Fibroblast of villous mesenchyme (primary cell): ENCODE results near the gene ZNF724. TPM values are rescaled to one million over a fixed set of nuclear protein-coding genes. Genes with fewer than 3 reads are reported as not detected.
A peak's percentile ranks its signal among the peaks of the same experiment; 100 is the strongest.
"Not testable (repeated sequence)": the region's sequence is repeated elsewhere in the genome, so short reads cannot be mapped to it uniquely, and the experiment has no call there.

ENCODE experiments used
- DNase-seq: peaks from one replicate; pipeline ENCODE4 v3.0.0-alpha.2; 2010; ENCODE audit warnings: low read depth
- H3K4me3 ChIP-seq: 2 replicates; pipeline ENCODE4 v1.5.1; 2011; ENCODE audit warnings: low read depth, mild to moderate bottlenecking, low read length
- CTCF ChIP-seq: IDR thresholded peaks from 2 replicates; pipeline ENCODE4 v1.5.1; 2012; ENCODE audit warnings: low read depth, mild to moderate bottlenecking, low read length; ENCODE audit not compliant: insufficient read depth
- total RNA-seq: library from RNA; depleted of rRNA; stranded (reverse); fragments of >200 nt; gene quantifications from 2 replicates; pipeline ENCODE4 v1.2.3, GENCODE V29; 2012

ZNF724 gene
- total RNA-seq, 1 donor: 5.6 TPM

- no peak for TF ChIP-seq CTCF
- DNase-seq: no peak
Measured at GRCh38 chr19:23281663-23282276, 31.6 kb upstream of the ZNF724 start.

GRCh38 chr19:23278118-23278517, 27.9 kb upstream of the ZNF724 start:
- H3K4me3 ChIP-seq, DNase-seq: not testable (repeated sequence)

More at GRCh38 chr19:23281663-23282276, 31.6 kb upstream of the ZNF724 start:
- H3K4me3 ChIP-seq: no peak overlapping the region

- no peak for TF ChIP-seq CTCF
- H3K4me3 ChIP-seq: peak overlapping the region; percentile 75
- DNase-seq: peak; percentile 88
Measured at GRCh38 chr19:23273590-23274412, 23.6 kb upstream of the ZNF724 start.

GRCh38 chr19:23273022-23273589, 22.9 kb upstream of the ZNF724 start:
- H3K4me3 ChIP-seq: peak overlapping the region; percentile 75
- no peak for TF ChIP-seq CTCF
- no peak for DNase-seq

GRCh38 chr19:23263870-23264590, 13.8 kb upstream of the ZNF724 start:
- DNase-seq: no peak
- H3K4me3 ChIP-seq: no peak overlapping the region
- no peak for TF ChIP-seq CTCF

GRCh38 chr19:23263396-23263795, 13.2 kb upstream of the ZNF724 start:
- no peak for TF ChIP-seq CTCF
- no peak for DNase-seq

GRCh38 chr19:23262920-23263319, 12.7 kb upstream of the ZNF724 start:
- no peak for DNase-seq
- no peak overlapping the region for H3K4me3 ChIP-seq
- TF ChIP-seq CTCF: no peak

More at GRCh38 chr19:23263396-23263795, 13.2 kb upstream of the ZNF724 start:
- no peak overlapping the region for H3K4me3 ChIP-seq
